ENCODE measurements around the gene ZBTB8A. TPM values are rescaled to one million over a fixed set of nuclear protein-coding genes. Genes with fewer than 3 reads are reported as not detected.

The ZBTB8A gene
- total RNA-seq, 4 donors from 2014 or later: 2.5 to 5.2 (median 3.9) TPM

DNA sequence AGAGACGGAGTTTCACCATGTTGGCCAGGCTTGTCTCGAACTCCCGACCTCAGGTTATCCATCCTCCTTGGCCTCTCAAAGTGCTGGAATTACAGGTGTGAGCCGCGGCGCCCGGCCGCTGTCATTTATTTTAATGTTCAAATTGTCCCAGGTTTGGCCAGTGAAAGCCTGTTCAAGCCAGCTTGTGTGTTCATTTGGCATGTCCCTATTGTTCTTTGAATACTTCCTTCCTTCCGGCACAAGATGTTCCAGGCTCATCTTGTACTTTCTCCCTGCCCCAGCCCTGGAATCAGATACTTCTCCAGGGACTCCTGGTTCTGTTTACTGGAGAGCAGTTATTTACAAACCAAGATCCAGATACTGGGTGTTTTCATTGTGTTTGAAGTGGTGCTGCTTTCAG, 37.4 kb upstream of the ZBTB8A start:
- in situ Hi-C loops (cut with MboI; ENCODE audit: low sequenced_read_pairs in 4 of 4): no loop called here
- H3K36me3 ChIP-seq: no peaks in the 10 kb centered on the region
- intact Hi-C loops (cut with DNase I; ENCODE audit: low total_unique reads): loop anchor here (2.0 to 5.0 kb wide), 3 partner anchors 39 to 200 kb away; partner anchors contain the start of gene SYNC
- DNase-seq: peak; percentile 89 to 90
- peak; percentile 90 to 92 for ATAC-seq
- H3K27me3 ChIP-seq: no peaks in the 10 kb centered on the region
- no peaks in the 10 kb centered on the region for H3K9me3 ChIP-seq
- peak overlapping the region; percentile 89 to 96 (median 92) for H3K27ac ChIP-seq
- H3K4me1 ChIP-seq: peaks cover 25 to 27% of the 10 kb centered on the region in 2 donors
- peak overlapping the region in 2 of 4 donors; percentile 41 to 64 for H3K4me3 ChIP-seq
- TF ChIP-seq POLR2A (IDR thresholded peaks at IDR 0.05): peak in 1 of 2 donors; percentile 68
- TF ChIP-seq, protein P1, sequence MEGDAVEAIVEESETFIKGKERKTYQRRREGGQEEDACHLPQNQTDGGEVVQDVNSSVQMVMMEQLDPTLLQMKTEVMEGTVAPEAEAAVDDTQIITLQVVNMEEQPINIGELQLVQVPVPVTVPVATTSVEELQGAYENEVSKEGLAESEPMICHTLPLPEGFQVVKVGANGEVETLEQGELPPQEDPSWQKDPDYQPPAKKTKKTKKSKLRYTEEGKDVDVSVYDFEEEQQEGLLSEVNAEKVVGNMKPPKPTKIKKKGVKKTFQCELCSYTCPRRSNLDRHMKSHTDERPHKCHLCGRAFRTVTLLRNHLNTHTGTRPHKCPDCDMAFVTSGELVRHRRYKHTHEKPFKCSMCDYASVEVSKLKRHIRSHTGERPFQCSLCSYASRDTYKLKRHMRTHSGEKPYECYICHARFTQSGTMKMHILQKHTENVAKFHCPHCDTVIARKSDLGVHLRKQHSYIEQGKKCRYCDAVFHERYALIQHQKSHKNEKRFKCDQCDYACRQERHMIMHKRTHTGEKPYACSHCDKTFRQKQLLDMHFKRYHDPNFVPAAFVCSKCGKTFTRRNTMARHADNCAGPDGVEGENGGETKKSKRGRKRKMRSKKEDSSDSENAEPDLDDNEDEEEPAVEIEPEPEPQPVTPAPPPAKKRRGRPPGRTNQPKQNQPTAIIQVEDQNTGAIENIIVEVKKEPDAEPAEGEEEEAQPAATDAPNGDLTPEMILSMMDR (IDR thresholded peaks at IDR 0.05 in 4 of 5, conservative IDR thresholded peaks at IDR 0.05 in 1 of 5): no peak

DNA sequence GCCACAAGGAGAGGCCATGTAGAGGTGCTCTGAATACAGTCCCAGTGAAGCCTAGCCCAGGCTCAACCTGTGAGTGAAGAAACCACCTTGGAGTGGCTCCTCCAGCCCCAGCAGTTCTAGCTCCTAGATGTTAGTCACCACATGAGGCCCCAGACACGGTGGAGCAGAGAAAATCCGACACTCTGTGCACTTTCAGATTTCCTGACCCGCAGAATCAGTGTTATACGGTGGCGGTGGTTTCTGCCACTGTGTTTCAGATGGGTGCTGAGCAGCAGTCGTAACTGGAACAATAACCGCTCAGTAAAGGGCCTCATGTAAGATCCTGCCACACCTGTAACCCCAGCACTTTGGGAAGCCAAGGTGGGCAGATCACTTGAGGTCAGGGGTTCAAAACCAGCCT, 36.1 kb upstream of the ZBTB8A start:
- ATAC-seq (no peak), DNase-seq (no peak)
- H3K27ac ChIP-seq: peak overlapping the region; percentile 89 to 96 (median 92)
- no peaks in the 10 kb centered on the region for H3K27me3 ChIP-seq
- TF ChIP-seq, protein P1 (IDR thresholded peaks at IDR 0.05 in 4 of 5, conservative IDR thresholded peaks at IDR 0.05 in 1 of 5): no peak
- H3K4me3 ChIP-seq: no peak overlapping the region
- in situ Hi-C loops (cut with MboI; ENCODE audit: low sequenced_read_pairs in 4 of 4) (no loop called here), intact Hi-C loops (cut with DNase I; ENCODE audit: low total_unique reads) (loop anchor here (5.0 kb wide), 2 partner anchors 56 to 199 kb away; partner anchors contain the start of gene SYNC)
- H3K9me3 ChIP-seq: no peaks in the 10 kb centered on the region
- H3K4me1 ChIP-seq: peaks cover 25 to 27% of the 10 kb centered on the region in 2 donors
- no peaks in the 10 kb centered on the region for H3K36me3 ChIP-seq

DNA sequence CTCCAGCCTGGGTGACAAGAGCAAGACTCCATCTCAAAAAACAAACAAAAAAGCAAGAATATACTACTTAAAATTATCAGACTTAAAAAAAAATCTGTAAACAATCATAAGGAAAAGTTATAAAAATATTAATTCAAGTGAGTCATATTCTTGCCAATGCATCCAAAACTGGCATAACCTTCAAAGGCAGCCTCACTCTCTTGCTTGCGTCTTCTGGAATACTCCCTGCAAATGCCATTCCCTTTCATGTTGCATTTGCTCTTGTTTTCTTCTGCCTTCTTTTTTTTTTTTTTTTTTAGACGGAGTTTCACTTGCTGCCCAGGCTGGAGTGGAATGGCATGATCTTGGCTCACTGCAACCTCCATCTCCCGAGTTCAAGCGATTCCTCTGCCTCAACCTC, 32.2 kb upstream of the ZBTB8A start:
- Histone ChIP-seq H3K4me3 (no peak overlapping the region), H3K4me1 (peaks cover 15 to 18% of the 10 kb centered on the region in 2 donors), H3K27me3 (no peaks in the 10 kb centered on the region), H3K9me3 (no peaks in the 10 kb centered on the region), H3K27ac (no peak overlapping the region), H3K36me3 (no peaks in the 10 kb centered on the region)
- in situ Hi-C loops (cut with MboI; ENCODE audit: low sequenced_read_pairs in 4 of 4) (no loop called here), intact Hi-C loops (cut with DNase I; ENCODE audit: low total_unique reads) (no loop called here)
- ATAC-seq (no peak), DNase-seq (no peak)
- TF ChIP-seq, protein P1 (IDR thresholded peaks at IDR 0.05 in 4 of 5, conservative IDR thresholded peaks at IDR 0.05 in 1 of 5): no peak
- no peak for TF ChIP-seq POLR2A (IDR thresholded peaks at IDR 0.05)

DNA sequence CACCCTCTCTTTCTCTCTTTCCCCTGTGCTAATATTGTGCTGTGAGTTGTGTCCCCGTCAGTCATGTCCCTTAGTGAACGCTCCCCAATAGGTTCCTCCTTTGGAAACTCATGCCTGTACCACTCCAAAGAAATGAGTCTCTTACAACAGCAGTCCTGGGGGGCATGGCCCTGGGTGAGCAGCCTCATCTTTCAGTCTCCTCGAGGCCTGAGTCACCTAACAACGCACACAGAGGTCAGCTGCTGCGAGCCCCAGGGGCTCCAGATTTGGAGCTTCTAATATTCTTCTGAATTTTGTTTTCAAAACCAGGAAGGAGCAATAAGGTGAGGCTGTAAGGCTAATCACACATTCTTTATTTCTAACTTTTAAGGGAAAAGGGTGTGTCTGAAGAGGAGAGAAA, 30.5 kb upstream of the ZBTB8A start:
- intact Hi-C loops (cut with DNase I; ENCODE audit: low total_unique reads): no loop called here
- Histone ChIP-seq H3K4me3 (no peak overlapping the region), H3K9me3 (no peaks in the 10 kb centered on the region), H3K4me1 (peaks cover 0 to 4% of the 10 kb centered on the region in 2 donors), H3K27ac (no peak overlapping the region), H3K36me3 (no peaks in the 10 kb centered on the region), H3K27me3 (no peaks in the 10 kb centered on the region)
- in situ Hi-C loops (cut with MboI; ENCODE audit: low sequenced_read_pairs in 4 of 4): no loop called here
- TF ChIP-seq POLR2A (IDR thresholded peaks at IDR 0.05): no peak
- TF ChIP-seq, protein P1 (IDR thresholded peaks at IDR 0.05 in 4 of 5, conservative IDR thresholded peaks at IDR 0.05 in 1 of 5): no peak
- no peak for DNase-seq
- ATAC-seq: no peak

DNA sequence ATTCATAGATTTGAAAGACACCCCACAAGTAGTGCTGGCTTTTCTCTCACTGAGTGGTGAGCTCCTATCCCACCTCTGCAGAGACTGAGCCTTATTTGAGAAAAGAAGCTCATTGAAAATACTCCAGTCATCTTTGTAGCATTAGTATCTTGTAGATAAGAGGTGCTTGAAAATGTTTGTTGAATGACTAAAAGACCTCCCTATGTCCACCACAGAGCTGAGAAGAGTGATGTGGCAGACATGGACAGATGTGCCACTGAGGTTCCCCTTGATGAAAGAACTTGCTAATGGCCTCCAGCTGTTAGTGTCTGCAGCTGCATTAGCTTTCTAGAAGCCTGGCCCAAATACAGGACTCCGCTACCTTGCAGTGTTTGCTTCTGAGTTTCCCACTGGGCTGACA, 29.3 kb upstream of the ZBTB8A start:
- H3K36me3 ChIP-seq: no peaks in the 10 kb centered on the region
- H3K4me3 ChIP-seq: no peak overlapping the region
- no peaks in the 10 kb centered on the region for H3K9me3 ChIP-seq
- H3K27me3 ChIP-seq: no peaks in the 10 kb centered on the region
- no peak overlapping the region for H3K27ac ChIP-seq
- in situ Hi-C loops (cut with MboI; ENCODE audit: low sequenced_read_pairs in 4 of 4): no loop called here
- intact Hi-C loops (cut with DNase I; ENCODE audit: low total_unique reads): no loop called here
- TF ChIP-seq, protein P1 (IDR thresholded peaks at IDR 0.05 in 4 of 5, conservative IDR thresholded peaks at IDR 0.05 in 1 of 5): no peak
- no peak for DNase-seq
- ATAC-seq: no peak
- no peaks in the 10 kb centered on the region for H3K4me1 ChIP-seq
